Stimulated activated CD8-positive, alpha-beta memory T cell treated with anti-CD3 and anti-CD28 coated beads, Interleukin-15, amount 100 ng/mL, for 1 hour (primary cell): ENCODE results near the gene BST2.

Experiments used
- DNase-seq: peaks from one replicate; pipeline ENCODE4 v3.0.0-alpha.2; 2020; ENCODE audit warnings: low read depth

The BST2 gene

GRCh38 chr19:17405250-17406045 lies at the start of gene BST2:
BST2 (minus strand) TSS chr19:17405630; CDS start chr19:17405575, 55 bp downstream.
- peak; percentile 25 for DNase-seq

- no peak for DNase-seq
These were observed 49.2 kb upstream of the BST2 start for GRCh38 chr19:17454576-17455071.

GRCh38 chr19:17451820-17452219 lies 46.4 kb upstream of the BST2 start:
- DNase-seq: no peak

- DNase-seq: no peak
These were observed 45.0 kb upstream of the BST2 start for GRCh38 chr19:17450264-17451075.

GRCh38 chr19:17448131-17448967 lies 42.9 kb upstream of the BST2 start, which contains the start of gene TMEM221:
TMEM221 (minus strand) TSS chr19:17448668; CDS start chr19:17448462, 206 bp downstream.
- DNase-seq: no peak

- DNase-seq: no peak
These were observed 42.3 kb upstream of the BST2 start for GRCh38 chr19:17447704-17448130.

GRCh38 chr19:17445526-17446165 lies 40.2 kb upstream of the BST2 start:
- DNase-seq: no peak

- no peak for DNase-seq
These were observed 36.0 kb upstream of the BST2 start for GRCh38 chr19:17441241-17442021.

GRCh38 chr19:17436874-17437267 lies 31.4 kb upstream of the BST2 start:
- DNase-seq: no peak

GRCh38 chr19:17436094-17436873 lies 30.9 kb upstream of the BST2 start:
- DNase-seq: no peak

- no peak for DNase-seq
These were observed 29.8 kb upstream of the BST2 start for GRCh38 chr19:17435218-17435617.

GRCh38 chr19:17431417-17431816 lies 26.0 kb upstream of the BST2 start:
- DNase-seq: no peak

GRCh38 chr19:17429641-17430113 lies 24.2 kb upstream of the BST2 start:
- DNase-seq: no peak

- no peak for DNase-seq
These were observed 19.4 kb upstream of the BST2 start for GRCh38 chr19:17424743-17425365.

GRCh38 chr19:17423429-17424208 lies 18.2 kb upstream of the BST2 start:
- no peak for DNase-seq

GRCh38 chr19:17421942-17422341 lies 16.5 kb upstream of the BST2 start:
- no peak for DNase-seq

GRCh38 chr19:17420475-17420924 lies 15.1 kb upstream of the BST2 start:
- DNase-seq: no peak
